Measurements from ENCODE around the gene MZF1.

MZF1 gene

DNA sequence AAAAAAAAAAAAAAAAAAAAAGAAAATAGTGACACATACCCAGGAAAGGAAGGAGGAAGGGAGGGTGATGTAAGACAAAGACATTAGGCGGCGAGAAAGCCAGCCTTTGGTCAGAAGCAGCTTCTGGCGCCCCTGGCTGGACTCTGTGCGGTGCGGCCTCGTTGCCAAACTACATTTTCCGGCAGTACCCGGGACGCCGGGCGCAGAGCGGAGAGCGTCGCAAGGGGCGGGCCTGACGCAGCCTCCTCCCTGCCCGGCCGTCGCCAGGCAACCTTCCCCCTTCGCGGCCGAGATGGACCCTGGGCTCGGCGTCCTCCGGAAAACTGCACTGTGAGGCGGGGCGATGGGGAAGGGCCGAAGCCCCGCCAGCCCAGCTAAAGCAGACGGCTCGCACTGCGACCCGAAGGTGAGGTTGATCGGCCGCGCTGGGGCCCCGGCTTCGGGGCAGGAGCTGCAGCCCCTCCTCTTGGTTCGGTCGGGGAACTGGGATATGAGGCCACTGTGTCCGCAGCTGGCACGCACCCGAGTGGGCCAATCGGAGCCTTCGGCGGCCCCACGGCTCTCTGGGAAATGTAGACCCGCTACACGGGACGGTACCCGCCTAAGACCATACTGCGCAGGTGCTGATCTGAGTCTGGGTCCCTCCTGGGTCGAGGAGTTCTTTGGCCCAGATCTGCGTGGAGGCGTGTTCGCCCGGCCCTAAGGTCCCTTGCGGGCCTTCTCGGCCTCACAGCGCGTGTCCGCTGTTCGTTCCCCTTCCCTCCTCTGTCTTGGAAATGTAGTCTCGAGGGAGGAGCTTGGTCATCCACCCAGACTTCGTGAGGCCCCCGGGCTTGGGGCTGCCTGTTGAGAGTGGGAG, 2.3 kb upstream of the MZF1 start:
- Histone ChIP-seq H3K4me1 (ENCODE audit: insufficient read depth, low read length) (peaks cover 7% of the 10 kb centered on the region), H3K36me3 (ENCODE audit: insufficient read depth, low read length) (no peaks in the 10 kb centered on the region), H3K9ac (ENCODE audit: low read depth, low read length) (peak overlapping the region; percentile 90), H3K9me3 (ENCODE audit: control insufficient read depth, insufficient read depth, low read length) (no peaks in the 10 kb centered on the region)

- Histone ChIP-seq H3K9ac (ENCODE audit: low read depth, low read length) (peak overlapping the region; percentile 91; the same call in 1 of the 2 replicates), H3K9me3 (ENCODE audit: control insufficient read depth, insufficient read depth, low read length) (no peaks in the 10 kb centered on the region), H3K36me3 (ENCODE audit: insufficient read depth, low read length) (no peaks in the 10 kb centered on the region), H3K4me1 (ENCODE audit: insufficient read depth, low read length) (peaks cover 7% of the 10 kb centered on the region)
Observed at GRCh38 chr19:58573658-58574164, 576 bp upstream of the MZF1 start.

DNA sequence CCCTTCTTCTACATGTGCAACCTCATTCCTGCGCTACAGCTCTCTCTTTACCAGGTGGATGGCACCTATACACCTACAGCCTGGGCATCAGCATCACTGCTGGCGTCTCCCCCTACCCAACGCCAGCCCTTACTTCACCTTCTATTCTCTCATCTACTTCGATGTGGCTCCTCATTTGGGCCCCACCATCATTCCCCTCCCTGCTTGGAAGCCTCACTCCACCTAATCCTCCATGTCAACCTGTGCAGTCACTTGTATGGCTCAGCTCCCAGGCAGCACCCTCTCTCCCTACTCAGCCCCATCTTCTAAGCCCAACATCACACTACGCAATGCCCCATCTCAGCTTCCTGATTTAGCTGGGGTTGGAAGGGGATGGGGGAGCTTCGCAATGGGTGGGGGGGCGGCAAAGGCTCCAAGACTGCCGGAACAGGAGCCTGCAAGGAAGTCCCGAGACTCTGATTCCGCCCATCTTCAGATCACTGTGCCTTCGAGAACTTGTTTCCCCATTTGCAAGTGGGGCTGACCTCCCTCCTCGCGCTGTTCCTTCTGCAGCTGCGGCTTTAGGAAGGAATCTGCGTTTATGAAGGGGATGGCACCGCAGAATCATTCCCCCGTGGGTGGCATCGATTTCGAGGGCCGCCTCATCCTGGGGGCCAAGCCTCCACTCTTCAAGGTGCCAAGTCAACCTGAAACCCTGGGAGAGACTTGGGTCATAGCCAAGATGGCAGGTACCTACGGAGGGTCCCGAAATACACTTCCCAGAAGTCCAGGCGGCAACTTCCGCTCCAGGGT, 913 bp downstream of the MZF1 start:
- no peaks in the 10 kb centered on the region for H3K9me3 ChIP-seq (ENCODE audit: control insufficient read depth, insufficient read depth, low read length)
- H3K9ac ChIP-seq (ENCODE audit: low read depth, low read length), result peak overlapping the region; percentile 91
- H3K36me3 ChIP-seq (ENCODE audit: insufficient read depth, low read length), result no peaks in the 10 kb centered on the region; the same call in 1 of the 2 replicates
- H3K4me1 ChIP-seq (ENCODE audit: insufficient read depth, low read length), result peaks cover 7% of the 10 kb centered on the region

- Histone ChIP-seq H3K9me3 (ENCODE audit: control insufficient read depth, insufficient read depth, low read length) (no peaks in the 10 kb centered on the region), H3K9ac (ENCODE audit: low read depth, low read length) (no peak overlapping the region), H3K36me3 (ENCODE audit: insufficient read depth, low read length) (no peaks in the 10 kb centered on the region; the same call in 1 of the 2 replicates), H3K4me1 (ENCODE audit: insufficient read depth, low read length) (peaks cover 7% of the 10 kb centered on the region)
Observed at GRCh38 chr19:58571575-58571947, 1.6 kb downstream of the MZF1 start.

GRCh38 chr19:58570770-58571574, 2.2 kb downstream of the MZF1 start:
- Histone ChIP-seq H3K9ac (ENCODE audit: low read depth, low read length) (no peak overlapping the region), H3K4me1 (ENCODE audit: insufficient read depth, low read length) (peaks cover 7% of the 10 kb centered on the region), H3K9me3 (ENCODE audit: control insufficient read depth, insufficient read depth, low read length) (no peaks in the 10 kb centered on the region), H3K36me3 (ENCODE audit: insufficient read depth, low read length) (no peaks in the 10 kb centered on the region; the same call in 1 of the 2 replicates)

DNA sequence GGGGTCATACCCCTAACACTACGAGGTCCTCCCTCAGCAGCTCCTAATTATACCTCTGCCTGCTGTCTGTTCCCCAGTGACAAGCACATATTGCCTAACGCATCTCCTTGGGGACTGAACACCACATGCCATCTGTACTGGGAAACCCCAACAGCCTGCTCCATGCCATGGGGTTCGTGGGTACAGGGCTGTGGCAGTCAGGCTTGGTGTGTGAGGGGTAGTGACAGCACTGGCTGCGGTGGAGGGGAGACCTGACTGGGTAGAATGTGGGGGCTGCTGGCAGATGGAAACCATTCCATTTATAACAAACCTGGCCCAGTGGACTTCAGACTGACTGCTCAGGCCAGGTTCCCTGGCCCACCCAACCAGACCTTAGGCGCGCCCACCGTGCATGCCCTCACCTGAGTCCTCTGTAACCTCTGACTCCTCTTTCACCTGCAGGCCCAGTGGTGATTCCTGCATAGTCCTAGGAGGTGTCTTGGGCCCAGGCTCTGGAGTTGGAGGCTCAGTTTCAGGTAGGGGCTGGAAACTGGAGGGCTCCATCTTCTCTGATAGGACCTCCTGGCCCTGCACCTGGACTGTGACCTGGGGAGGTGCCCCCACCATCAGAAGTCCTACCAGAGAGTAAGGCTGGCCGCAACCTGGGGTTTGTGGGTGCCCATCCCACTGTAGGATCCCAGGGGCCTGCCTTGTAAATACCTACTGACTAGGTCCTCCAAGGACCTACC, 3.0 kb downstream of the MZF1 start:
- no peaks in the 10 kb centered on the region; the same call in 1 of the 2 replicates for H3K36me3 ChIP-seq (ENCODE audit: insufficient read depth, low read length)
- H3K9me3 ChIP-seq (ENCODE audit: control insufficient read depth, insufficient read depth, low read length), result no peaks in the 10 kb centered on the region
- peaks cover 7% of the 10 kb centered on the region for H3K4me1 ChIP-seq (ENCODE audit: insufficient read depth, low read length)
- no peak overlapping the region for H3K9ac ChIP-seq (ENCODE audit: low read depth, low read length)

GRCh38 chr19:58569191-58569942, 3.8 kb downstream of the MZF1 start:
- no peaks in the 10 kb centered on the region for H3K9me3 ChIP-seq (ENCODE audit: control insufficient read depth, insufficient read depth, low read length)
- no peaks in the 10 kb centered on the region; the same call in 1 of the 2 replicates for H3K36me3 ChIP-seq (ENCODE audit: insufficient read depth, low read length)
- H3K4me1 ChIP-seq (ENCODE audit: insufficient read depth, low read length), result peaks cover 7% of the 10 kb centered on the region
- no peak overlapping the region for H3K9ac ChIP-seq (ENCODE audit: low read depth, low read length)

- no peaks in the 10 kb centered on the region; the same call in 1 of the 2 replicates for H3K36me3 ChIP-seq (ENCODE audit: insufficient read depth, low read length)
- peaks cover 4% of the 10 kb centered on the region; the same call in 1 of the 2 replicates for H3K4me1 ChIP-seq (ENCODE audit: insufficient read depth, low read length)
- H3K9me3 ChIP-seq (ENCODE audit: control insufficient read depth, insufficient read depth, low read length), result no peaks in the 10 kb centered on the region
- H3K9ac ChIP-seq (ENCODE audit: low read depth, low read length), result no peak overlapping the region
Observed at GRCh38 chr19:58568453-58569130, 4.5 kb downstream of the MZF1 start.

DNA sequence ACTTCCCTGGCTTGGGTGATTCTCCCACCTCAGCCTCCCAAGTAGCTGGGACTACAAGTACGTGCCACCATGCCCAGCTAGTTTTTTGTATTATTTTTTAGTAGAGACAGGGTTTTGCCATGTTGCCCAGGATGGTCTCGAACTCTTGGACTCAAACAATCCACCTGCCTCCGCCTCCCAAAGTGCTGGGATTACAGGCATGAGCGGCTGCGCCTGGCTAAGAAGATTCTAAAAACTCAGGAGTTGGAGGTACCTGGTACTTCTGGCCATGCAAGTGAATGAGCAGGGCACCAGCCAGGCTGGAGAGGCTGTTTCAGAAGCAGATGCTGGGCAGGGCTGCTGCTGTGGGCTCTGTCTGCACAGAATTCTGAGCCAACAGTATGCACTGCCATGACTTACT, 6.1 kb downstream of the MZF1 start:
- H3K9me3 ChIP-seq (ENCODE audit: control insufficient read depth, insufficient read depth, low read length), result no peaks in the 10 kb centered on the region
- H3K9ac ChIP-seq (ENCODE audit: low read depth, low read length), result no peak overlapping the region
- H3K4me1 ChIP-seq (ENCODE audit: insufficient read depth, low read length), result peaks cover 3% of the 10 kb centered on the region; the same call in 1 of the 2 replicates
- no peaks in the 10 kb centered on the region; the same call in 1 of the 2 replicates for H3K36me3 ChIP-seq (ENCODE audit: insufficient read depth, low read length)

DNA sequence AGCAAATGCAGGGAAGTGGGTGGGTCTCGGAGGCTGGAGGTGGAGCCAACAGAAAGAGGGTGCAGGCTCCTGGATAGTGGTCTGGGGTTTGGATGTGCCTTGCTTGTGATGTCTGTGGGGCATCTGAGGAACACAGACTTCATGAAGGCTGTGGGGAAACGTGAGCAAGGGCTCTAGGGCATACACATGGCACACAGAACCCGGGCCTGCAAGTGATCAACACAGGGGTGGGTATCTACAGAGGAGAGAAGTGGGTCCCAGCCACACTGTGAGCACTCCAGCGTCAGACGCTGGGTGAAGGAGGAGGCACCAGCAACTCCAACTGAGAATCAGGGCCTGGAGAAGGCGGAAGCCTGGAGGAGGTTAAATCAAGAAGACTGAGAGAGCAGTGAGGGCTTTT, 9.3 kb downstream of the MZF1 start:
- H3K36me3 ChIP-seq (ENCODE audit: insufficient read depth, low read length), result no peaks in the 10 kb centered on the region; the same call in 1 of the 2 replicates
- H3K4me1 ChIP-seq (ENCODE audit: insufficient read depth, low read length), result peaks cover 4% of the 10 kb centered on the region; the same call in 1 of the 2 replicates
- H3K9ac ChIP-seq (ENCODE audit: low read depth, low read length), result no peak overlapping the region
- no peaks in the 10 kb centered on the region for H3K9me3 ChIP-seq (ENCODE audit: control insufficient read depth, insufficient read depth, low read length)

DNA sequence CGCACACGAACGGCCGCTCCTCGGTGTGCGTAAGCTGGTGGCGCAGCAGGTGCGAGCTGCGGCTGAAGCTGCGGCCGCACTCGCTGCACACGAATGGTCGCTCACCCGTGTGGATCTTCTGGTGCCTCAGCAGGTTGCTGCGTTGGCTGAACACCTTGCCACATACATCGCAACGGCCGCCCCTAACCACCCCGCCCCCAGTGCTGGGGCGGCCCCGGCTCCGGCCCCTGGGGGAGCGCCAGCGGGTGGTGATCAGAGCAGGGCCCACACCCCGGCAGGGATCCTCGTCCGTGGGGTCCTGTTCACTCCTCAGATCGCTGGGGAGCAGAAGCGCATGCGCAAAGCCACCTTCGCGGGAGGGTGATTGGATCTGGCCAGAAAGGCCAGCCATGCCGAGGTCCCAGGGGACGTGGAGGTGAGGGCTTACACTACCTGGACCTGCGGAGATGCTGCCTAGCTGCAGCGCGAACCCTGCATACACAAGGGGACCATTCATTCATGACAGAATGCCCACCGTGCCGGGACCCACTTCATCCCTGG, 10.0 kb downstream of the MZF1 start:
- Histone ChIP-seq H3K4me1 (ENCODE audit: insufficient read depth, low read length) (peaks cover 4% of the 10 kb centered on the region; the same call in 1 of the 2 replicates), H3K9me3 (ENCODE audit: control insufficient read depth, insufficient read depth, low read length) (no peaks in the 10 kb centered on the region), H3K9ac (ENCODE audit: low read depth, low read length) (no peak overlapping the region), H3K36me3 (ENCODE audit: insufficient read depth, low read length) (no peaks in the 10 kb centered on the region)

Data from ES-I3 (cell line).